DND-41 (cell line): ENCODE results near the gene DLGAP1.
"Not testable (repeated sequence)": the region's sequence is repeated elsewhere in the genome, so short reads cannot be mapped to it uniquely, and the experiment has no call there.

Experiments used
- ATAC-seq: fragments of 200-7000 bp; cut with Tn5 transposase; 3 replicates; pipeline ENCODE4 v1.9.1; 2021; ENCODE audit warnings: low read depth; ENCODE audit not compliant: insufficient read depth
- DNase-seq: peaks from one replicate; pipeline ENCODE4 v3.0.0-alpha.2; 2020
- H2AFZ ChIP-seq: 2 replicates; pipeline ENCODE4 v1.6.0; 2012; ENCODE audit warnings: low read depth, low read length
- H3K27ac ChIP-seq: 2 replicates; pipeline ENCODE4 v1.5.1; 2012; ENCODE audit warnings: low read length, inconsistent platforms
- H3K27me3 ChIP-seq: fragments of 200-600 bp; sonication (generic); 2 replicates; pipeline ENCODE4 v1.6.0; 2012; ENCODE audit warnings: low read length, mild to moderate bottlenecking, inconsistent platforms; ENCODE audit not compliant: insufficient read depth, poor library complexity
- H3K36me3 ChIP-seq: 2 replicates; pipeline ENCODE4 v1.5.1; 2012; ENCODE audit warnings: low read length, inconsistent platforms; ENCODE audit not compliant: insufficient read depth
- H3K4me1 ChIP-seq: 2 replicates; pipeline ENCODE4 v1.5.1; 2012; ENCODE audit warnings: mild to moderate bottlenecking, low read length; ENCODE audit not compliant: insufficient read depth
- H3K4me2 ChIP-seq: 2 replicates; pipeline ENCODE4 v1.6.0; 2012; ENCODE audit warnings: mild to moderate bottlenecking, moderate library complexity, low read length, inconsistent platforms; ENCODE audit not compliant: insufficient read depth
- H3K4me3 ChIP-seq, 2 experiments: fragments of 200-600 bp in 1 of 2; shearing (Covaris generic) in 1 of 2; 2 replicates each; pipeline ENCODE4 v1.5.1; 2012 to 2016; ENCODE audit warnings: inconsistent platforms in 2 of 2, low read length in 2 of 2, mild to moderate bottlenecking in 2 of 2, low read depth in 1 of 2, moderate library complexity in 1 of 2
- H3K79me2 ChIP-seq: 2 replicates; pipeline ENCODE4 v1.6.0; 2012; ENCODE audit warnings: low read length, inconsistent platforms; ENCODE audit not compliant: insufficient read depth
- H3K9ac ChIP-seq: 2 replicates; pipeline ENCODE4 v1.6.0; 2012; ENCODE audit warnings: low read depth, mild to moderate bottlenecking, inconsistent platforms, low read length, moderate library complexity
- H3K9me3 ChIP-seq: 2 replicates; pipeline ENCODE4 v1.5.1; 2012; ENCODE audit warnings: low read length, moderate library complexity, mild to moderate bottlenecking, inconsistent platforms; ENCODE audit not compliant: insufficient read depth, severe bottlenecking
- H4K20me1 ChIP-seq: 2 replicates; pipeline ENCODE4 v1.6.0; 2012; ENCODE audit warnings: low read length; ENCODE audit not compliant: insufficient read depth
- EZH2 ChIP-seq: IDR thresholded peaks from 3 replicates; pipeline ENCODE4 v1.6.1; 2012; ENCODE audit warnings: borderline replicate concordance, low read depth, mild to moderate bottlenecking, moderate library complexity, low read length, inconsistent platforms; ENCODE audit not compliant: severe bottlenecking
- TF ChIP-seq, protein P1 (sequence below): IDR thresholded peaks from 2 replicates; pipeline ENCODE4 v1.5.1; 2012; ENCODE audit warnings: borderline replicate concordance, low read length, moderate library complexity, mild to moderate bottlenecking; ENCODE audit not compliant: poor library complexity, severe bottlenecking; ENCODE audit errors: extremely low read depth

DLGAP1 gene

DNA sequence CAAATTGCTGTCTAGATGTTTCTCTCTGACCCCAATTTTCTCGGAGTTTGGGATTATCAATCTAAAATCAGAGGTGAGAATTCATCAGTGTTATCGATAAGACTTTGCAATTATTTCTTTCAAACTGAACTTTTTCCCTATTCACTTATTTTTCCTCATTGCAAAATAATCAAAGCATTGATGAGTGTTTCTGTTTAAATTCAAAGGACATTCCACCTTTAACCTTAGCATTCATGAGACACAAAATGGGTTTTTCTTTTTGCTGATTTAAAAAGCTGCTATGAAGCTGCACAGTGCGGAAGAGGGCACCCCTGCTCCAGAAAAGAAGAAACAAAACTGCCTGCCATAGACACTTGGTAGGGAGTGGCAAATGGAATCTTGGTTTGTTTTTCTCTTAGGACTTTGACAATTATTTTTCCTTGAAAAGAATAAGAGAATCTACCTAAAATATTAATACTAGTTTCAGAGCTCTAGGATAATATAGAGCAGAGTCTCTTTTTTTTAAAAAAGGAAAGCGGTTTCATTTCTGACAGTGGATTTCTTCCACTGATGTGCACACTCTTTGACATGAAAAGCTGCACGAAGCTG is 801.8 kb downstream of the DLGAP1 start:
- H3K4me1 ChIP-seq, result no peaks in the 10 kb centered on the region
- no peak overlapping the region for H3K9ac ChIP-seq
- no peaks in the 10 kb centered on the region for H4K20me1 ChIP-seq
- DNase-seq (no peak), ATAC-seq (no peak)
- H2AFZ ChIP-seq, result no peak overlapping the region
- no peak overlapping the region for H3K27ac ChIP-seq
- no peak overlapping the region for H3K4me2 ChIP-seq
- H3K9me3 ChIP-seq, result no peaks in the 10 kb centered on the region
- no peak for TF ChIP-seq EZH2
- TF ChIP-seq, protein P1, sequence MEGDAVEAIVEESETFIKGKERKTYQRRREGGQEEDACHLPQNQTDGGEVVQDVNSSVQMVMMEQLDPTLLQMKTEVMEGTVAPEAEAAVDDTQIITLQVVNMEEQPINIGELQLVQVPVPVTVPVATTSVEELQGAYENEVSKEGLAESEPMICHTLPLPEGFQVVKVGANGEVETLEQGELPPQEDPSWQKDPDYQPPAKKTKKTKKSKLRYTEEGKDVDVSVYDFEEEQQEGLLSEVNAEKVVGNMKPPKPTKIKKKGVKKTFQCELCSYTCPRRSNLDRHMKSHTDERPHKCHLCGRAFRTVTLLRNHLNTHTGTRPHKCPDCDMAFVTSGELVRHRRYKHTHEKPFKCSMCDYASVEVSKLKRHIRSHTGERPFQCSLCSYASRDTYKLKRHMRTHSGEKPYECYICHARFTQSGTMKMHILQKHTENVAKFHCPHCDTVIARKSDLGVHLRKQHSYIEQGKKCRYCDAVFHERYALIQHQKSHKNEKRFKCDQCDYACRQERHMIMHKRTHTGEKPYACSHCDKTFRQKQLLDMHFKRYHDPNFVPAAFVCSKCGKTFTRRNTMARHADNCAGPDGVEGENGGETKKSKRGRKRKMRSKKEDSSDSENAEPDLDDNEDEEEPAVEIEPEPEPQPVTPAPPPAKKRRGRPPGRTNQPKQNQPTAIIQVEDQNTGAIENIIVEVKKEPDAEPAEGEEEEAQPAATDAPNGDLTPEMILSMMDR, result no peak
- no peaks in the 10 kb centered on the region for H3K27me3 ChIP-seq
- H3K4me3 ChIP-seq, result no peak overlapping the region
- no peaks in the 10 kb centered on the region for H3K79me2 ChIP-seq
- no peaks in the 10 kb centered on the region for H3K36me3 ChIP-seq

DNA sequence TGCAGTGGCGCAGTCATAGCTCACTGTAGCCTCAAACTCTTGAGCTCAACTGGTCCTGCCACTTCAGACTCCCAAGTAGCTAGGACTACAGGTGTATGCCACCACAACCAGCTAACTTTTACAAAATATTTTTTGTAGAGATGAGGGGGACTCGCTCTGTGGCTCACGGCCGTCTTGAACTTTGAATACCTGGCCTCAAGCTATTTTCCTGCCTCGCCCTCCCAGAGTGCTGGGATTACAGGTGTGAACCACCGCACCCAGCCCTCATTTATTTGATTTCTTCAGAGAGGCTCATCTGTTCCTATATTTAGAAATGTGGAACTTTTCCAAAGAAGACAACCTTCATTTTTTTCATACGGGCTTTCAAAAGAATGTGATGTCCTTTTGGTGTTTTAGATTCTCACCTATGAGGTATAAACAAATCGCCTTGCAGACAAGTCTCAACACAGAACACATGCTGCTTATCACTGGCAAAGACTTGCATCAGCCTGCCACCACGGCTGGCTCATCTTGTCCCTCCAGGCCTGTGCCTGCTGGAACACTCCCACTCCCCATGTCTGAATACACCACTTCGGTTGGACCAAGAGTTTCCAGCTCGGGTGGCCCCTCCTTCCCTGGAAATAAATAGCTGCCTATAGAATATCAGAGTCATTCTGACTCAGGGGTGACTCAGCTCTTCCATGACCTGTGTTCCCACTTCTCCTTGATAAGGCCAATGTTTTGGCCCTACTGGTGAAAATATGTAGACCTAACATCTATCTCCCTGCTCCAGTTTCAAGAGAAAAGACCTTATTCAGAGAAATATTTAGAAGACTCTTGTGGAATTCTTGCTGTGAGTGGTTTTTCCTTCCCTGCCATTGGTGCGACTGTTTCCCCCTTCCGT is 802.5 kb downstream of the DLGAP1 start:
- Histone ChIP-seq H3K4me1 (no peaks in the 10 kb centered on the region), H3K36me3 (no peaks in the 10 kb centered on the region), H3K27ac (no peak overlapping the region), H3K27me3 (no peaks in the 10 kb centered on the region), H3K9ac (no peak overlapping the region), H3K9me3 (no peaks in the 10 kb centered on the region), H3K79me2 (no peaks in the 10 kb centered on the region), H2AFZ (no peak overlapping the region), H3K4me3 (no peak overlapping the region), H4K20me1 (no peaks in the 10 kb centered on the region), H3K4me2 (no peak overlapping the region)
- ATAC-seq (no peak), DNase-seq (no peak)
- TF ChIP-seq EZH2, result no peak
- TF ChIP-seq, protein P1, result no peak

DNA sequence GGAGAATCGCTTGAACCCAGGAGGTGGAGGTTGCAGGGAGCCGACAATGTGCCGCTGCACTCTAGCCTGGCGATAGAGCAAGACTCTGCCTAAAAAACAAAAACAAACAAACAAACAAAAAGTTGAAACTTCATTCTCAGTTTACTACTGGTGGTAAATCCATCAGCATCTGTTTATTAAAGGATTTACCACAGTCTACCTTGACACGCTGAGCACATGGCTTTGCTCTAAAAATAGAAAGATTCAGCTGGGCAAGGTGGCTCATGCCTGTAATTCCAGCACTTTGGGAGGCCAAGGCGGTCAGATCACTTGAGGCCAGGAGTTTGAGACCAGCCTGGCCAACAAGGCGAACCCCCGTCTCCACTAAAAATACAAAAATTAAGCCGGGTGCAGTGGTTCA is 803.8 kb downstream of the DLGAP1 start:
- TF ChIP-seq, protein P1, result no peak
- no peak for TF ChIP-seq EZH2
- no peaks in the 10 kb centered on the region for H3K36me3 ChIP-seq
- no peaks in the 10 kb centered on the region for H3K27me3 ChIP-seq
- no peaks in the 10 kb centered on the region for H3K4me1 ChIP-seq
- no peak overlapping the region for H3K27ac ChIP-seq
- ATAC-seq (no peak), DNase-seq (no peak)
- H3K9me3 ChIP-seq, result no peaks in the 10 kb centered on the region
- H3K4me3 ChIP-seq, result no peak overlapping the region
- no peaks in the 10 kb centered on the region for H3K79me2 ChIP-seq
- H3K9ac ChIP-seq, result no peak overlapping the region
- no peak overlapping the region for H2AFZ ChIP-seq
- H4K20me1 ChIP-seq, result no peaks in the 10 kb centered on the region
- no peak overlapping the region for H3K4me2 ChIP-seq

DNA sequence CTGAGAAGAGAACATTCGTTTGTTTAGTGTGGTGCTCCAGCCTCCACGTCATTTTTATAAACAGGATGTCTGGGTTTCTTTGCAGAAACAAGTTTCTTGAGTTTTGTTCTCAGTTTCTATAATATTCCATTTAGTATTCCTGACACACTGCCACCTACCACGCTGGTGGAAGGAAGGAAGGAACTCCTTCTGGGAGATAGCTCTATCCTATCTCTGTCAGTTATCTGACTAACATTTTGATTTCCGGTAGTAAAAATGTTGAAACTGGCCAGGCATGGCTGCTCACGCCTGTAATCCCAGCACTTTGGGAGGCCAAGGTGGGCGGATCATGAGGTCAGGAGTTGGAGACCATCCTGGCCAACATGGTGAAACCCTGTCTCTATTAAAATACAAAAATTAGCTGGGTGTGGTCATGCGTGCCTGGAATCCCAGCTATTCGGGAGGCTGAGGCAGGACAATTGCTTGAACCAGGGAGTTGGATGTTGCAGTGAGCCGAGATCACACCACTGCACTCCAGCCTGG is 804.5 kb downstream of the DLGAP1 start:
- H3K36me3 ChIP-seq, DNase-seq, H3K9me3 ChIP-seq, H3K27ac ChIP-seq, H3K4me2 ChIP-seq, H2AFZ ChIP-seq, ATAC-seq, H4K20me1 ChIP-seq, H3K27me3 ChIP-seq, H3K4me3 ChIP-seq, H3K9ac ChIP-seq, H3K4me1 ChIP-seq, H3K79me2 ChIP-seq: not testable (repeated sequence)
